Measurements from ENCODE around the gene KCNQ5.

Gene KCNQ5

DNA sequence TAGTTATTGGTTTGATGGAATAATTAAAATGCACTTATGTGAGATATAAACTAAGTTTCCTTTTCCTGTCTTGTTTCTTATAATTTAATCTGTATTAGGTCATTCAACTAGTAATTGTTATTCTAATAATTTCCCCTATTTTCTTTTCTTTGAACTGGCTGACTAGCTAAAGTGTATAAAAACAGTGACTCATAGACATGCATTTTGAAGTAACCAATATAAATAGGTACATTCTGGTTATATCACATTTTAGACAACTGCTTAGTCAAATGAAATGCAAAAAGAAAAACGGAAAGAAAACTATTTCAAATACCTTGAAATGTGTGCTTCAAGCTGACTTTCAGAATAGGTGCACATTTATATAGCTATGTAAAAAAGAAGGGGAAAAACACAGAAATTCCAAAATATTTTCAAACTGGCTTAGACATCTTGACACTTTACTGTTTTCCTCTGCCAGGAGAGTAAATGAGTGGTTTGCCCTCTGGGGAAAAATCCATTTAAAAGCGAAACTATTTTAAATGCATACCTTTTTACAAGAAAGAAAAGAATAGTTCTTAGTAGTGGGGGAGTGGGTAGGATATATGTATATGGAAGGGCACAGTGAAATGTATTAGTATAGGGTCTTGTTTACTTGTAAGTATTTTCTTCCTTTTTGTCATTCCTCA, 28.3 kb downstream of the KCNQ5 start:
- Histone ChIP-seq H3K36me3 (ENCODE audit: insufficient read depth, low read length) (no peaks in the 10 kb centered on the region), H3K9ac (ENCODE audit: low read depth, low read length) (no peak overlapping the region), H3K9me3 (ENCODE audit: control insufficient read depth, insufficient read depth, low read length) (no peaks in the 10 kb centered on the region), H3K4me1 (ENCODE audit: insufficient read depth, low read length) (peaks cover 5% of the 10 kb centered on the region; the same call in 1 of the 2 replicates)

DNA sequence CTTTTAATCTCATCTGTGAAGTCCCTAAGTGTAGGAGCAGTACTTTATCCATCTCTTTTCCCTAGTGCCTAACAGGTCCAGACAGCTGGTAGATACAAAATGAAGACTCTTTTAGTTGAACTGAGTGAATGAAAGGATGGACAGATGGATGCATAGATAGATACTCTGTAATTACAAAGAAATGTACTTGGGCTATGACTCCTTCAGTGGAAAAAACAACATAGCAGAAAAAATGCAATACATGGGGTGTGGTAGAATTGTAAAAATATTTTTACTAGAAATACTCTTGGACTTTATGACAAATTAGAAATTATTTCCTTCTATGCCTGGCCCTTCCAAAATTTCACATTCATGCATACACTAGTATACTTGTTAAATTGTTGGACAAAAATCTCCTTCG, 29.3 kb downstream of the KCNQ5 start:
- H3K9me3 ChIP-seq (ENCODE audit: control insufficient read depth, insufficient read depth, low read length), result no peaks in the 10 kb centered on the region
- H3K36me3 ChIP-seq (ENCODE audit: insufficient read depth, low read length), result no peaks in the 10 kb centered on the region
- H3K9ac ChIP-seq (ENCODE audit: low read depth, low read length), result no peak overlapping the region
- H3K4me1 ChIP-seq (ENCODE audit: insufficient read depth, low read length), result peaks cover 5% of the 10 kb centered on the region; the same call in 1 of the 2 replicates

DNA sequence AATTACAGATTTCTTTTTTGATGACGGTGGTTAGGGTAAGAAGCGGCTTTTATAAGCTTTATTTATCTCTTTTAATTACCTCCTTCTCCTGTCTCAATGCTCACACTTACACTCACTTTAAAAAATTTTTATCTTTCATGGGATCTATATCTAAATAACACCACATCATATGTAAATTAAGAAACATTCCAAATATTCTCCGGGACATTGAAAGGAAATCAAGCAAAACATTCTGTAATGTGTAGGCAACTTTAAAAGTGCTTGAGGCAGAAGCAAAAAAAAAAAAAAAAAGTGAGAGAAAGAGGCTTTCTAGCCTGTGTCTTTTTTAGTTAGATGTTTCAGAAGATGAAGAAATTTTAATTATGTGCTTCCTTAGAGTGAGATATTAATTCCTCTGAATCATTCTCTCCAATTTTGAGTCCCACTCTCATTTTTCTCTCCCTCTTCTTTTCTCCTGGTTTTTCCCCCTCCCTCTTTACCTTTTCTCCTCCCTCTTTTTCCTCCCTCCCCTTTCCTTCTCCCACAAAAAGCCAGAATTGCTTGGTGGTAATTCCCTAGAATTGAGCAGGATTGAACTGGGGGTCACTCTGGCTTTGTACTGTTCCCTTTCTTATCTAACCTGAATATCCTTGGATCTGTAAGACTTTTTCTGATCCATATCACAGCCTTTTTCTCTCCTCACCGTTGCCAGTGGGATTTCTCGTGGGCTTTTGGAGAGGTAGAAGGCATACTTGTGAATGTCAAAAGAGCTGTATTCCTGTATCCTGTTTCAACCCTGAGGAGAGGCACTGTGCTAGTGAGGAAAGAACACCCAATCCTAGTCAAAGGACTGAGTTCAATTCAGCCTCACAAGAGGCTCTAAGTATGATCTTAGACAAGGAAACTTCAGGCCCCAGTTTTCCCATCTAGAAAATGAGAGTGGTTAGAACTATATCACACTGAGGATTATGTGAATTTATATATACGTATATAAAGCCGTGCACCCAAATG, 30.4 kb downstream of the KCNQ5 start:
- no peaks in the 10 kb centered on the region for H3K36me3 ChIP-seq (ENCODE audit: insufficient read depth, low read length)
- peaks cover 5% of the 10 kb centered on the region; the same call in 1 of the 2 replicates for H3K4me1 ChIP-seq (ENCODE audit: insufficient read depth, low read length)
- no peaks in the 10 kb centered on the region for H3K9me3 ChIP-seq (ENCODE audit: control insufficient read depth, insufficient read depth, low read length)
- H3K9ac ChIP-seq (ENCODE audit: low read depth, low read length), result no peak overlapping the region

- no peaks in the 10 kb centered on the region for H3K36me3 ChIP-seq (ENCODE audit: insufficient read depth, low read length)
- H3K9ac ChIP-seq (ENCODE audit: low read depth, low read length), result no peak overlapping the region
- peaks cover 5% of the 10 kb centered on the region; the same call in 1 of the 2 replicates for H3K4me1 ChIP-seq (ENCODE audit: insufficient read depth, low read length)
- no peaks in the 10 kb centered on the region for H3K9me3 ChIP-seq (ENCODE audit: control insufficient read depth, insufficient read depth, low read length)
Measured at GRCh38 chr6:72653026-72653425, 31.2 kb downstream of the KCNQ5 start.

DNA sequence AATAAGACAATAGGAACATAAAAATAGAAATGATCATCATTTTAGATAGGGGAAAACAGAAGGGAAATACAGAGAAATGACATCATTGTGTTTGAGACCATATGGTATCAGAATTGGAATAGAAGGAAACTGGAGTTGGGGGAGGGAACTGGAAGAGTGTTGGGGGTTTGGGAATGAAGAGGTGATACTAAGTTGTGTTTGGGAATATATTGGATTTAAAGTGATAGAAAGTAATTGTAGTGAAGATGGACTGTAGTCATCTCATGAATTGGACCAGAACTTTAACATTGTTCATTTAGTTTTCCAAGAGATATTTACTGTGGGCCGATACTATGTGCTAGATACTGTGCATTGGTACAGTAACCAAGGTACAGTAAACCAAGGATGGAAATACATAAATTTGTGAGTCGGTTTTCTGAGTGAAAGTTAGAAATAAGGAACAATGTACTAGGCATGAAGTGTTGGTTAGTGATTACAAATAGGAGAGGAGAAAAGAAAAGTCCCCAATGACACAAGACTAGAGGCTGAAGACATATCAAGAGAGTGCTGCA, 32.3 kb downstream of the KCNQ5 start:
- Histone ChIP-seq H3K4me1 (ENCODE audit: insufficient read depth, low read length) (peaks cover 5% of the 10 kb centered on the region; the same call in 1 of the 2 replicates), H3K9me3 (ENCODE audit: control insufficient read depth, insufficient read depth, low read length) (no peaks in the 10 kb centered on the region), H3K36me3 (ENCODE audit: insufficient read depth, low read length) (no peaks in the 10 kb centered on the region), H3K9ac (ENCODE audit: low read depth, low read length) (no peak overlapping the region)

- Histone ChIP-seq H3K9ac (ENCODE audit: low read depth, low read length) (no peak overlapping the region), H3K36me3 (ENCODE audit: insufficient read depth, low read length) (no peaks in the 10 kb centered on the region), H3K9me3 (ENCODE audit: control insufficient read depth, insufficient read depth, low read length) (no peaks in the 10 kb centered on the region), H3K4me1 (ENCODE audit: insufficient read depth, low read length) (peaks cover 2% of the 10 kb centered on the region; the same call in 1 of the 2 replicates)
Measured at GRCh38 chr6:72657407-72658197, 35.7 kb downstream of the KCNQ5 start.

- no peaks in the 10 kb centered on the region for H3K36me3 ChIP-seq (ENCODE audit: insufficient read depth, low read length)
- no peaks in the 10 kb centered on the region for H3K4me1 ChIP-seq (ENCODE audit: insufficient read depth, low read length)
- no peaks in the 10 kb centered on the region for H3K9me3 ChIP-seq (ENCODE audit: control insufficient read depth, insufficient read depth, low read length)
- H3K9ac ChIP-seq (ENCODE audit: low read depth, low read length), result no peak overlapping the region
Measured at GRCh38 chr6:72659754-72660153, 37.9 kb downstream of the KCNQ5 start.

GRCh38 chr6:72661411-72661810, 39.5 kb downstream of the KCNQ5 start:
- no peak overlapping the region for H3K9ac ChIP-seq (ENCODE audit: low read depth, low read length)
- H3K36me3 ChIP-seq (ENCODE audit: insufficient read depth, low read length), result no peaks in the 10 kb centered on the region
- no peaks in the 10 kb centered on the region for H3K9me3 ChIP-seq (ENCODE audit: control insufficient read depth, insufficient read depth, low read length)
- H3K4me1 ChIP-seq (ENCODE audit: insufficient read depth, low read length), result no peaks in the 10 kb centered on the region

DNA sequence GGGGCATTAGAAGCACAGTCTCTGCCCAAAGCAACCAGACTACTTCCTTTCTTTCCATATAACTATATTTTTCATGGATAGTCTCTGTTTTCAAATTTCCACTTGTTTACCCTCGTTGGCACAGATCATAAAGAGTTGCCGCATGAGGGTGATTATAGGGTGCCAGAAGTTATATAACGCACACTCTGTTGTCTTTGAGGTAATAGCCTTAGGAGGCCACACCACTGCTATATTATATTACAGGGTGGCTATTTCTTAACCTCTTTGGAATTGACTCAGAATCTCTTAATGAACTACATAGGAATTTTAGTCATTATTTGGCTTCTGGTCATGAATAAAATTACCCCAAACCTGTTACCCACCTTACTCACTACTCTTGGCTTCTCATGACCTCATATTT, 43.7 kb downstream of the KCNQ5 start:
- Histone ChIP-seq H3K9ac (ENCODE audit: low read depth, low read length) (no peak overlapping the region), H3K4me1 (ENCODE audit: insufficient read depth, low read length) (no peaks in the 10 kb centered on the region), H3K9me3 (ENCODE audit: control insufficient read depth, insufficient read depth, low read length) (no peaks in the 10 kb centered on the region)

GRCh38 chr6:72669324-72669723, 47.5 kb downstream of the KCNQ5 start:
- Histone ChIP-seq H3K9ac (ENCODE audit: low read depth, low read length) (no peak overlapping the region), H3K4me1 (ENCODE audit: insufficient read depth, low read length) (no peaks in the 10 kb centered on the region)

More for the DNA sequence above, 43.7 kb downstream of the KCNQ5 start:
- H3K36me3 ChIP-seq (ENCODE audit: insufficient read depth, low read length), result no peaks in the 10 kb centered on the region

DNA sequence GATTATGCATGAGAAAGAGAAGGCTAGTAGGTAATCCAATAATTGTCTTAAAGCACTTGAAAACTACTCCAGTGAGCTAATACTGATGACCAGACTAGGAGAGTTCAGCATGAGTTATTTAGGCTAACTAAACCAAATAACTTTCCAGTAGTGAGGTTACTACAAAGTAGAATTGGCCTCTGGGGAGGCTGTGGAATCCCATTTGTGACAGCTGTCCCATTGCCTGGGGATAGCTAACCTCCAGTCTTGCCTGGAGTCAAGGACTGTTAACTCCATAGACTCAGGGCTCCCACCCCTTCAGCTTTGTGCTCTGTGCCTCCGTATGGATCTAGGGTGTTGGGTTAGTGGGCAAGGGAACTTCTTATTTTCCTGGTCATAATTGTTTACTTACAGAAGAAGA, 51.0 kb downstream of the KCNQ5 start:
- H3K4me1 ChIP-seq (ENCODE audit: insufficient read depth, low read length), result no peaks in the 10 kb centered on the region
- H3K9me3 ChIP-seq (ENCODE audit: control insufficient read depth, insufficient read depth, low read length), result no peaks in the 10 kb centered on the region
- no peak overlapping the region for H3K9ac ChIP-seq (ENCODE audit: low read depth, low read length)
- no peaks in the 10 kb centered on the region for H3K36me3 ChIP-seq (ENCODE audit: insufficient read depth, low read length)

More at GRCh38 chr6:72669324-72669723, 47.5 kb downstream of the KCNQ5 start:
- Histone ChIP-seq H3K9me3 (ENCODE audit: control insufficient read depth, insufficient read depth, low read length) (no peaks in the 10 kb centered on the region), H3K36me3 (ENCODE audit: insufficient read depth, low read length) (no peaks in the 10 kb centered on the region)

- Histone ChIP-seq H3K9ac (ENCODE audit: low read depth, low read length) (no peak overlapping the region), H3K36me3 (ENCODE audit: insufficient read depth, low read length) (no peaks in the 10 kb centered on the region), H3K9me3 (ENCODE audit: control insufficient read depth, insufficient read depth, low read length) (no peaks in the 10 kb centered on the region), H3K4me1 (ENCODE audit: insufficient read depth, low read length) (no peaks in the 10 kb centered on the region)
Measured at GRCh38 chr6:72674842-72675241, 53.0 kb downstream of the KCNQ5 start.

DNA sequence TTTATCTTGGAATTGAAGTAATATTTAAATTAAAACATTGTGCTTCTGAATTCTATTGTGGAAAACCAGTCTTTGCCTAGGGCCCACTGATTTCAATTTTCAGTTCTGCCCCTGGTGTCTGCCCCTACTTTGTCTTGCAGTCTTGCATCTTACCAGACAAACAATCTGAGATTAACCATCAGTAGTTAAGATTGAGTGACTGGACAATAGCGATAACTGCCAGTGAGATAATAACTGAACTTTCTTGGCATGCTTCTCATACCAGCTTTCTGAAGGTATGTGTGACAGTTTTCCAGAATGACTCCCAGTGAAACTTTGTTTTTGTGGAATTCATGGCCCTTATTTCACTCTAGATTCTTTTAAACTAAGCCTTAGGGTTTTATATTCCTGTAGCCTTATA, 53.5 kb downstream of the KCNQ5 start:
- H3K36me3 ChIP-seq (ENCODE audit: insufficient read depth, low read length), result no peaks in the 10 kb centered on the region
- no peak overlapping the region for H3K9ac ChIP-seq (ENCODE audit: low read depth, low read length)
- H3K9me3 ChIP-seq (ENCODE audit: control insufficient read depth, insufficient read depth, low read length), result no peaks in the 10 kb centered on the region
- no peaks in the 10 kb centered on the region for H3K4me1 ChIP-seq (ENCODE audit: insufficient read depth, low read length)

DNA sequence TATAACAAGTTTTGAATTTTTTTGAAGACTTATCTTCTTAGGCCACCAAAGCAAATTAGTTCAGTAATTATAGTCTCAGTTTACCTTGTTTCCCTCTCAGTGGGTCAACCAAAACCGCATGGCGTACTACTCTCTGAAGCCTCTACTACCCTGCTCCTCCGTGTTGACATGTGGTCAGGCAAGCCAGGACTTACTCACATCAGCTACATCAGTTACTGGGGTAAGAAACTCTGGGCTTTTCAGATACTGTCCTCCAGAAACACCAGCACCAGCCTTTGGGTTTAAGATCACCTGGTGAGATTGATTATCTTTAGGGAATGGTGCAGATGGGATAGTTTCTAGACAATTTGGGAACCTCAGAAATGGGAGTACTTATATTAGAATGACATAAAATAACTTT, 55.1 kb downstream of the KCNQ5 start:
- H3K36me3 ChIP-seq (ENCODE audit: insufficient read depth, low read length), result no peaks in the 10 kb centered on the region

More for the DNA sequence above, 55.1 kb downstream of the KCNQ5 start:
- Histone ChIP-seq H3K9ac (ENCODE audit: low read depth, low read length) (no peak overlapping the region), H3K4me1 (ENCODE audit: insufficient read depth, low read length) (no peaks in the 10 kb centered on the region), H3K9me3 (ENCODE audit: control insufficient read depth, insufficient read depth, low read length) (no peaks in the 10 kb centered on the region)
